ENCODE results near the gene MSS51.

MSS51 gene

DNA sequence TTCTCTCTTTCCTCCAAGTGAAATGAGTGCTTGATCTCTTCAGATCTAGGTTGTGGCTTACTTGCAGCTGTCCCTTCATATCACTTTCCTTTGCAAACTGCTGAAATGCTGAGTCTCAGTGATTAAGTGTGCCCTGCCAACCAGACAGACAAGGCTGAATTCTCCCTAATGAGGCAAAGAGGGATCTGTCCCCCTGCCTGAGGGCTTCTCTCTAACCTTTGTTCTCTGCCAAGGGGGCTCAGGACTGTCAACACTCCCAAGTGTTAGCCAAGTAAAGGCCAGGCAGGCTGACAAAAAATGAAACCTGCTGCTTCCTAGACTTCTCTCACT is at the start of gene MSS51:
Gene MSS51 (minus strand): TSS at position 24 of the 330 bp plus-strand sequence. CDS start 5,277 bp downstream, outside the sequence.
- DNase-seq (ENCODE audit: low read depth in 3 of 3) = no peak

DNA sequence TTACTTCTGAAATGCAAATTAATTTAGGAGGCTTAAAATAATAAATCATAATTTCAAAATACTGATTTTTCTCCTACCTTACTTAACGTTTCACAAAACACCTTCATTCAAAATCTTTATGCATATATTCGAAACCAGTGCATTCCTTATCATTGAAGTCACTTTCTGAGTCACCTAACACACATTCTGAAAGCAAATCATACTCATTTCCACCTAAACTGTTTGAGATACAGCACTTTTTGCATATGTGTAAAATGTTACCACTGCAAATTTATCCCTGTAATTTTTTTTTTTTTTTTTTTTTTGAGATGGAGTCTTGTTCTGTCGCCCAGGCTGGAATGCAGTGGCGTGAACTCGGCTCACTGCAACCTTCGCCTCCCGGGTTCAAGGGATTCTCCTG is 46.8 kb upstream of the MSS51 start:
- no peak for DNase-seq (ENCODE audit: low read depth in 3 of 3)

DNA sequence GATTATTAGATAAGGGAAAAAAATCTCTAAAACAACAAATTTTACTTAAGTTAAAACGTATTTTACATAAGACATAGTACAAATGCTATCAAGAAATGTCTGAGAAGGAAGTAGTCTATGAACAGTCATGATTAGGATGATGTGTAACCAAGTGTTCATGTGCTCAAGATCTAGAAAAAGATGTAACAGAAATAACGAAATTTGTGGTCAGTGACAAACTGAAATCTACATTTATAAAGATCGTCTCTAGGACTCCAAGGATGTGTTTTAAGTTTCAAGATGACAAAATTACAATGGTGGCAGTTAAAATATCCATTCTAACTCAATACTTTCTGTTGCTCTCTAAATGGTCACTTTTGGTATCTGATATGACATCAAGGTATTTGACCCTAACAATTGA is 45.3 kb upstream of the MSS51 start:
- no peak for DNase-seq (ENCODE audit: low read depth in 3 of 3)

DNA sequence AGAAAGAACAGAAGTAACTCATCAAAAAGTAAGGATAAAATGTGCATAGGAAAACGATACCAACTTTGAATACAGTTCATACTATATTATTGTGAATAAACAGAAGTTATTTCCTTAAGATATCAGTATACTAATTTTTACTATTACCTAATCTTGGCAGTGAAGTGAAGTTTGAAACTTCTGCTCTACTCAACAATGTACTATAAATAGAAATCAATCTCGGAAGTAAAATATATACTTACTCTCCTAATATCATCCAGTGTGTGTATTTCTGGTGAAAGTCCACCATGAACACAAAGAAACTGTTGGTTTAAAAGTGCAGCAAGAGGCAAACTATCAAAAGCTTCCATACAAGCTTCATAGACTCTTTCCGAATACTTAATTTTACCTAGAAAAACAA is 37.9 kb upstream of the MSS51 start:
- no peak for DNase-seq (ENCODE audit: low read depth in 3 of 3)

DNA sequence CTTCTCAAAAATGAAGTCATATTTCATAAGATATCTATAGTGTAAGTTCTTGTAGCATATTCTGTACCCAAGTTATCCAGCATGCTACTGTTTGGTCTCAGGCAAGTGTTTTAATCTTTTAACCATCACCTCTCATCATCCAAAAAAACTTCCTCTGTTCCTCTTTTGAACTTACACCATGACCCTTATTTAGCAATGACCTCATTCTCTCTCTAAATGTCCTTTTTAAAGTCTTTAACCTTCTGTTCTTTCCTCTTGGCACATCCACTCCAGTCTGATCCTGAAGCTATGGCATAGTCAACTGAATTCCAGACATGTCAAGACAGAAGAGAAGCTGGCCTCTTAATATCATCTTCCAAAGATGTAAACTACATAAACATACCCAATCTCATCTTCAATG is 36.2 kb upstream of the MSS51 start:
- no peak for DNase-seq (ENCODE audit: low read depth in 3 of 3)

DNA sequence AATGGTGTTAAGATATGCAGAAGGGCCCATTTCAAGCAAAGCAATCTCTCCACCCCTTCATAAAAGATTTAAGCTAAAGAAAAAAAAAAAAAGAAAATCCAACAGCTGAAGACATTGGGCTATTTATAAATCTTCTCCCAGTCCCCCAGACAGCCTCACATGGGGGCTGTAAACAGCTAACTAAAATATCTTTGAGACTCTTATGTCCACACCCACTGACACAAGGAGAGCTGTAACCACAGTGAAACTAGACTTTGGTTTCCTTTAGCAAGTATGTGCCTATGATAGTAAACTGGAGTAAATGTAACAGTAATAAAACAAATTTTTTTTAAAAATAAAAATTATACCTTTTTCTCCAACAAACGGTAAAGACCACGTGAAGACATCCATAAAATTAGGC is 33.8 kb upstream of the MSS51 start:
- DNase-seq (ENCODE audit: low read depth in 3 of 3) = no peak

DNA sequence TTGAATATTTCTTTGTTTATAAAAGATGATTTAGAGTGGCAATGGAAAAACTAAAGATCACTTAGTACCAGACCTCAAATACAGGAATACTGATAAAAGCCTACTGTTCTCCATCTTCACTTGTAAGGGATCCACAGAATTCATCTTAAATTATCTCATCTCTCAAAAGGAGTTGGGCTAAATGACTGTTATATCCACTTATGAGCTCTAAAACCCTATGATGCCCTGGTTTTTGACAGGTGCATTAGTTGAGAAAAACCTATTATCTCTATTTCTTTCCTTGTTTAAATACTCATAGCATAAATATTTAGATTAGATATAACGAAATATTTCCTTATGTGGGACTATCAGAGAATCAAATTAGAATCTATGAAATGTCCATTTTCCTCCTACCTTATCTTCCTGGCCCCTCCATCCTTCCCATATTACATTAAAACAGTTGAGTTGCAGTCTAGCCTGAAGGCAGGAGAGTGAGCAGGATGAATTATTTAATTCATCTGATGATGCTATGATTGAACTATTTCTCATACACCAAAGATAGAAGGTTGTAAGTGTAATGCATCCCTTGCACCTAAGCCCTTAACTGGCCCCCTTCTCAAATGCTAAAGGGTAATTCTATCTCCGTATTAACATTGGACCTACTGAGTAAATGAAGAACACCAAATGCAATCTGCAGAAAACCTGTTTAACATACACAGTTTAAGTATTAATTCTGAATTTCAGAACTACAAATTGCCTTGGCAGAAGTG is 32.8 kb upstream of the MSS51 start:
- DNase-seq (ENCODE audit: low read depth in 3 of 3) = no peak

DNA sequence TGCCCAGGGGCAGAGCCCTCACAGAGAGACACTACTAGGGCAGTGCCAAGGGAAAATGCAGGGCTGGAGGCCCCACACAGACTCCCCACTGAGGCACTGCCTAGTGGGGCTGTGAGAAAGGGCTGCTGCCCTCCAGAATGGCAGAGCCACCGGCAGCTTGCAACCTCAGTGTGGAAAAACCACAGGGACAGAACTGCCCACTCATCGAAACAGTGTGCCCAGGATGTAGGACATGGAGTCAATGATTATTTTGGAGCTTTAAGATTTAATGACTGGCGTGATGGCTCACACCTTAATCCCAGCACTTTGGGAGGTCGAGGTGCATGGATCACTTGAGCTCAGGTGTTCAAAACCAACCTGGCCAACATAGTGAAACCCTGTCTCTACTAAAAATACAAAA is 27.5 kb upstream of the MSS51 start:
- no peak for DNase-seq (ENCODE audit: low read depth in 3 of 3)

DNA sequence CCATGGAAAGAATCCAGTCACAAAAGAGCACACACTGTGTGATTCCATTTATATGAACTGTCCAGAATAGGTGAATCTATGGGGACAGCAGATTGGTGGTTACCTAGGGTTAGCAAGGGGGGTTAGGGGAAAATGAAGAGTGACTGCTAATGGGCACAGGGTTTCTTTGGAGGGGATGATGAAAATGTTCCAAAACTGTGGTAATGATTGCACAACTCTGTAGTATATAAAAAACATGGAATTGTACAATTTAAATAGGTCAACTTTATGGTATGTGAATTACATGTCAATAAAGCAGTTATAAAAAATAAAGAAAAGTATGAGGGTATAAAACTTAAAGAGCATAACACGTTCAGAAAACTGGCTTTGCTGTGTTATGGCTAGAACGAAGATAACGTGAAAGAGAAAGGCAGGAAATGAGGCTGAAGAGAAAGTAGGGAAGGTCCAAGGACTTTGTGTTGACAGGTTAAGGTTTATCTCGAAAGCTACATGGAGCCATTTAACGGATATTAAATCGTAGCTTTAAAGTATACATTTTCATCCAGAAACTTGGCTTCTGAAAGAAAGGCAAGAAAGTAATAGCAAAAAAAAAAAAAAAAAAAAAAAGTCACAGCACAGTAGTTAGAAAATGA is 26.4 kb upstream of the MSS51 start:
- DNase-seq (ENCODE audit: low read depth in 3 of 3) = no peak

DNA sequence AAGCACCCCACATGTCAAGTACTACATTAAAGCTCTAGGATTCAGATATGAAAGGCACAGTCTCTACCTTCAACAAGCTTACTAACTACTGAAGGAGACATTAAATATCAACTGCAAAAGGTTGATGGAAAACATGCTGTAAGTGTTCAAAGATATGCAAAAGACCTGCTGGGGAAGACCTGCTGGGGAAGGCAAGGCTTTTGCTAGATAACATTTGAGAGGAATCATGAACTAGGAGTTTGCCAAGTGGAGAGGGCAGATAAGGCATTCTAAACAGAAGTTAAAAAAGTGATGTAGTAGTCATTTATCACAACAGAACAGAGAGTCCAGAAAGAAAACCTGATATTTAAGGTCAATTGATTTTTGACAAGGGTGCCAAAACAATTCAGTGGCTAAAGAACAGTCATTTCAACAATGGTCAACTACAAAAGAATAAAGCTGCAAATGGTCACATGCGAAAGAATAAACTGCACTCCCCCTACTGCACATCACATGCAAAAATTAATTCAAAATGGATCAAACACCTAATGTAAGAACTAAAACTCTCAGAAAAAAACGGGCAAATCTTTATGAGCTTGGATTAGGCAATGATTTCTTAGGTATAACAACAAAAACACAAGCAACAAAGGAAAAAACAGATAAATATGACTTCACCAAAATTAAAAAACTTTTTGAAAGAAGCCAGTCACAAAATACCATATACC is 23.0 kb upstream of the MSS51 start:
- DNase-seq (ENCODE audit: low read depth in 3 of 3) = no peak

DNA sequence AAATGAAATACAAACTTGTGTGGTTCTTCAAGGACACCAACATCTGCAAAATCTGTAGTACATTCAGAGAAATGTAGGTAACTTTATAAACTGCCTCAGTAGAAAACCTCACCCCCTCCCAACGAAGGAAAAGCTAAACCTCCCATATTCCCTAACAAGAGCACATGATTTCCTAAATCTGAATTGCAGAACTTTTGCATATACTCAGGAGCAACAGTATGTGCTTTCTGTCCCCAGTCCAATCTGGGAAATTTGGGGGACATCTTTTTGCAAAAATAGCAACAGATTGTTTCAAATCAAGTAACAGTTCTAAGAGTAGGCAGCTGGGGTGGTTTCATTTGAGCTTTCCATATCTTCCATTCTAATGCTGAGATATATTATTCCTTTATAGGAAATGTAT is 15.8 kb upstream of the MSS51 start:
- no peak for DNase-seq (ENCODE audit: low read depth in 3 of 3)

DNA sequence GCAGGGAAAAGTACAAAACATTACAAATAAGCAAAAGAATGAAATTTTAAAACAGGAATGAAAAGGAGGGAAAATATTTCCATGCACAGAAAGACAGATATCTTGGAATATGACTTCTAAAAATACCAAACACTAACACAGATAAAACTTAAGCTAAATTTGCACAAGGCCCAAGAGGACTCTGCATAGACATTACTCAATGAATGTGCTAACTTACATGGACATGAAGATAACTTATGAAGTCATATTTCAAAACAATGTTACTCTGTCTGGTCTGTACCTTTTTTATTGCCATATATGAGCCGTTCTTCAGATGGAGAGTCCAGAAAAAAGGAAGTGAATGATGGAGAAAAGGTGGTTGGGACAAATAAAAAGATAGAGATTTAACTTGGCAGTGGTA is 15.0 kb upstream of the MSS51 start:
- no peak for DNase-seq (ENCODE audit: low read depth in 3 of 3)

DNA sequence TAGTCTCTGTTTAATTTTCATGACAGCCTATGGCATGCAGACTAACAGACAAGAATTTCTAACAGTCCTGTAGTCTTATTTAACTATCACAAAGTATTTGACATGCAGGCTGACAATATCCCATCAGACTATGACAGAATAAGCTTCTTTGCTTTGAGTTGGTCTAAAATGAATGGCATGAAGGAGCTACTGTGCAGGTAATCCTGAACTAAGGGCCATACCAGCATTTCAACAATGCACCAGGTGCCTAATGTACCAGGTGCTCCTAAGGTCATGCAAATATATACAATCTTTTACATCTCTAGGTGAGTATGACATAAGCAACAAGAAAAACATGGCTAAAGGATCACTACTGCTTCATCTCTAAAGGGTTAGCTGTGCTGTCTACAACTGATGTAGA is 13.6 kb upstream of the MSS51 start:
- DNase-seq (ENCODE audit: low read depth in 3 of 3) = no peak

DNA sequence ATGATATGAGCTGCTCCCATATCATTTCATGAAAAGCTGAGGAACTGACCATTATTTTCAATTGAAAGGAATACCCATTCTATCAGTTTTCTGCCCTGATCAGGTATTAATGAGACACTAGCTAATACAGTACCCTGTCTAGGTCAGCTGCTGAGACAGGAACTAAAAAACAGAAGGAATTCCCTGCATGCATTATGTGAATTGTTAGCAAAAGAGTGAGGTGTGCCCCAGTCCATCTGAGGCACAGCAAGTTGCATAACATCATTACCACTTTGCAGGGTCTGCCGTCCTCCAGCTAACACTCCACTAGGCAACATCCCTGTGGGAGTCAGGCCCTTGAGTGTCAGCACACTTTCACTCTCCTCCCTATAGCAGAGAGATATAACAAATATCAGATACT is 11.1 kb upstream of the MSS51 start:
- DNase-seq (ENCODE audit: low read depth in 3 of 3) = no peak

DNA sequence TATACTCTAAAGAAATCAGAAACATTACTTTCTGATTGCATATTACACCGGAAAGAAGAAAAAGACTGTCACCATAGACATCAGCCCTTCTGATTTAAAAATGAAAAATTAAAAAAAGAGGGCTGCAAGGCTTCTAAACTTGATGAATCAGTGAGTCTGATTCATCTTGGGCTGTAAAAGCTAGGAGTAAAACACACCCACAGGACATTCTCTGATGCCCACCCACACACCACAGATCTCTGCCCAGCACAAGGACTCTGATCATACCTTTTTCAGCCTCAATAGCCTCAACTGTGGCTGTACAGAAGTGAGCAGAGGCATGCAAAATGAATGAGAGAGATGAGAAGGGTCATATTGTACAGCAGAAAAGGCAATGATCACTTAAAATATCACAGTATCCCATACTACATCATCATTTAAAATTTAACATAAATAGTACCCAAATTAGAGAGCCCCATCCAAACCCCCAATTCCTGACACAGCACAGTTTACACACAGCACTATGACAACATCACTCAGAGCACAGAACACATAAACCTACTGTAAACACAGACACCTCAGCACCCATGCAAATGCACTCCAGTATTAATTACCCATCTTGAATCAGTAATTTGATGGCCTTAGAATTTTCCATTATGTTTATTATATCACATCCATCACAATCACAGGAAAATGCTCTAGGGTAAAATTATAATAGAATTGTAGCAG is 6.4 kb upstream of the MSS51 start:
- DNase-seq (ENCODE audit: low read depth in 3 of 3) = no peak

DNA sequence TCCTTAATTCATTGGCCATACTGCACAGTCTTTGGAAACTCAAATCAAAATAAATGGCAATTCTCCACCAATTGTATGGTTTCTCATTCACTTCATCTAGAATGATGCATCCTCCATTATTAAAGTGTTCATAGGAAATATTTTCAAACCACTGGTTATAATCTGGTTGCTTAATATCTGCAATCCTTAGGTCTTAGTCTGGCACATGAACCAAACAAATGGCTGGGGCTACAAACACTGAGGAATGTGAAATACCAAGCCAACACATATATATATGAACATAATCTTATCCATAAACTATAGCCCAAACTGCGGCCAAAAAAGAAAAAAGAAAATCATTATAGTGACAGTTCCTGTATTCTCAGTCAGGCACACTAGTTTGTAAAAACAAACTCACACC is 5.7 kb upstream of the MSS51 start:
- DNase-seq (ENCODE audit: low read depth in 3 of 3) = no peak

DNA sequence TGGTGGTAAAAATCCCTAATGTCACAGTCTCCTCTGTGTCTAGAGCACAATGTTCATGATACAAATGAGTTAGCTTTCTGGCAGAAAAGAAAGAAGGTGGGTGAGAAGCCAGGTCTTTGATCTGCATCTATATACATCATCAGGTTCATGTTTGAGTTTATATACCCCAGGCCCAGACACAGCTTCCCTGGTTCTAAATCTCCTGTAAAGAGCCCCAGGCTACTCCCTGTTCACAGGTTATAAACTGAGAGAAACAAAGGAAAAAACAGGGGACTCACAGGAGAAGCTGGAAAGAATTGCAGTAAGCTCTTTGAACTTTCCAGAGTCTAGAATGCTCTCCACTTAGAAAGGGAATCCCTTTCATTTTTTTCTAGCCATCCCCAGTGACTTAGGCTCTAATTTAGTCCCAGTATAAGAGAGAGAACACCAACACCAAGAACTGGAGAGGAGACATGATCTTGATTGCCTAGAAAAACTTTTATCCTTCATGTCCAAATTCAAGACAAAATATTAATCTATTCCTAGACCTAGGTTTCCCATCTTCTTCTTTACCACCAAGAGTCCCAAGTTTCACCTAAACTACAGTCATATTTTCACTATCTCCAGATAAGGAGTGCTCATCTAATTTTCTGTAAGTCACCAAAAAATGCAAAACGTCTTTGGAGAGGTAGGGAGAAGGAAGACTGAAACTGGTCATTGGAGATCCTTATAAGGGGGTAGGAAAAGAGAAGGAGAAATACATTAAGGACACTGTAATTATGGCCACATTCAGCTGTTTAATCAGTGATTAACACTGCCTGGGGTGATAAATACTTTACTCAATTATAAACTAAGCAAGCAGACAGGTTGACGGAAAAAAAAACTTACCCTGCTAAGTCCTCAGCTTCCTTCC is 469 bp downstream of the MSS51 start:
- DNase-seq (ENCODE audit: low read depth in 3 of 3) = no peak

DNA sequence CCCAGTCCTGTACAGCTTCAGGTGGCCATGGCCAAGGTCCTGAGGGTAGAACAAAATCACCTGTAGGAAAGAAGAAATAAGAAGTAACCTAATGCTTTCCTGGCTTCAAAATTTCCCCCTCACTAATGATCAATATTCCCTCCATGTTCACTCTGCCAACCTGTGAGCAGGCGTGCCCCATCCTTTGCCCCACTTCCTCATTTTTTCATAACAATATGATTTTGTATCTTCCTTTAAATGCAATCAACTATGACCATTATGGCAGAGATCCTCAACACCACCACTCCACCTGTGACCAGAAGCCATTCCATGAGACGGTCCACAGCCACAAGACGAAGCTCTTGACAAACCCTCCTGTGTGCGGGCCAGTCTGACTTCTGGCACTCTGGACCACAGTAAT is 7.0 kb downstream of the MSS51 start:
- no peak for DNase-seq (ENCODE audit: low read depth in 3 of 3)

DNA sequence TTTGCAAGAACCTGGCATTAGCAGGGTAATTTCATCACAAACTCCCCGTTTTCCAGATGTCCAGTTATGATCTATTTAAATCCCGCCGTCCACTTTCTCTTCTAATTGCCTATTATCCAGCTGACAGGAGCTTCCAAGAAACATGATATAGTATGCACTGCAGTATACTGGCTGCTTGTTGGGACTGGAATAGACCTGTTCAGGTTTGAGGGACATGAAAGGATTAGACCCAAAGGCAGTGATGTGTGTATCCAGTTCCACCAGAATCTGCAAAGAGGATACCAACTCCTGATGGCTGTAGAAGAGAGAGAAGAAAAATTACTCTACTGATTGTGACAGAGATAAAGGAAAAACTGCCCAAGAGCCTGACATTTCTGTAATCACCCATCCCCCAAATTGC is 8.9 kb downstream of the MSS51 start:
- no peak for DNase-seq (ENCODE audit: low read depth in 3 of 3)

DNA sequence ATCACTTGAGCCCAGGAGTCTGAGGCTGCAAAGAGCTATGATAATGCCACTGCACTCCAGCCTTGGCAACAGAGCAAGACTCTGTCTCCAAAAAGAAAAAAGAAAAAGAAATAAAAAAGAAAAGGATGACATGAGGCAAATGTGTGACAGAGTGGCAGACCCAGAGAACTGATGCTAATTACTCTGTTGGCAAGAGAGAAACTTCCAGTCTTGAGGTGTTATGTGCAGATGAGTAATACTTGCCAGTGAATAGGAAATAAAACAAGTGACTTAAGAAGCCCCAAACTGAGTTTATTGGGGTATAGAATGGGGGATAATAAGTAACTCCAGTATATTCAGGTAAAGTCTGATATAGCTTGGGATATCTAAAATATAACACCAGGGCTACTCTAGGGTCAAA is 10.1 kb downstream of the MSS51 start:
- DNase-seq (ENCODE audit: low read depth in 3 of 3) = no peak

DNA sequence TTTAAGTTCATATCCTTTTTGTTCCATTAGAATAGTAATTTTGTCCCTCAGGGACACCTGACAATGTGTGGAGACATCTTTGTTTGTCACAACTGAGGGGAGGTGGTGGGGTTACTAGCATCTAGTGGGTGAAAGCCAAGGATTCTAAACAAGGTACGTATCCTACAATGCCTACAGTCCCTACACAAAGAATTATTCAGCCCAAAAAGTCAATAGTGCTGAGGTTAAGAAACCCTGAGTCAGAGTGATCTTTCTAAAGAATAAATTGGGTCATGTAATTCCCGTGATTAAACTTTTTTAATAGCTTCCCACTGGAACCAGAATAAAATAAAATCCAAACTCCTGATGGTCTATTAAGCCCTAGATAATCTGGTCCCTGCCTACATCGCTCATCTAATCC is 16.8 kb downstream of the MSS51 start:
- DNase-seq (ENCODE audit: low read depth in 3 of 3) = no peak

Measured in stimulated activated CD4-positive, alpha-beta T cell treated with anti-CD3 and anti-CD28 coated beads, TNF-alpha, amount 100 ng/mL, for 48 hours (primary cell).